ENCODE measurements around the gene CENPK.

The CENPK gene

DNA sequence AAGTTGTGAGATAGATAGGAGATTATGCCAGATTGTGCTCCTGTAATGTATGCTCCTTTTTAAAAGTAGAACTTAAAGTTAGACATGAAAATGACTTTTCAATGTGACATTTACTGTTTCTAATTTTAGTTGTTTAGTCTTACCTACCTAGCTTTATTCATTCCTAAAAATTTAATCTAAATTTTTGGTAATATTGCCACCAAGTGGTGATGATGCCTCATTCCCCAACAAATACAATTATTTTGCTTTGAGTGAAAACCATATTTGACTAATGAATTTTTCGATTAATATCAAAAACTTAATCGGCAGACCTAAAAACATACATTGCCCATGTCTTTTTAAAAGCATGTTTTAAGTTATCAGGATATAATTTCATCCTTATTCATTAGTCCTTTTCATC lies 25.7 kb upstream of the CENPK start:
- Histone ChIP-seq H3K36me3 (ENCODE audit: insufficient read depth, low read length) (peaks cover 75% of the 10 kb centered on the region), H3F3A (ENCODE audit: insufficient read depth, low read length) (no peaks in the 10 kb centered on the region; the same call in 1 of the 2 replicates)

DNA sequence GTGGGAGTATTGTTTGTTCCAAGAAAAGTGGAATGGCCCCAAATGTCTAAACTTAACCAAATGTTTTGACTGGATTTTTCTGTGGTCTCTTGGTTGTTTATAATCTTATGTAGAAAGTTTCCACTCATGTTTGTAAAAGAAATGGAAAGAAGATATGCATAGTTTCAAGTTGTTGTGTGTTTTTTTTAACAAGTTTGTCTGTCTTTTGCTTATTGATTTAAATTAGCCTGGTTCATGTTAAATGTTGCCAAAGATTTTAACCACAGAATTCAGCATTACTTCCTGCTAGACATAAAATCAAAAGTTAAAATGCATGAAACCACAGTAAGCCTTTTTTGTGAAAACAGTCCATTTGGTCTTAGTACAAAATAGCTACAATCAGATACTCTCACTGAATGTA lies 14.2 kb upstream of the CENPK start:
- H3K36me3 ChIP-seq (ENCODE audit: insufficient read depth, low read length), result peaks cover 68% of the 10 kb centered on the region
- H3K4me2 ChIP-seq (ENCODE audit: low read length), result no peak overlapping the region
- H3K27ac ChIP-seq (ENCODE audit: low read depth, low read length, poor library complexity, severe bottlenecking), result no peak overlapping the region
- no peaks in the 10 kb centered on the region for H3F3A ChIP-seq (ENCODE audit: insufficient read depth, low read length)
- H2AFZ ChIP-seq (ENCODE audit: low read length), result no peak overlapping the region
- H3K9me3 ChIP-seq (ENCODE audit: low read length), result no peaks in the 10 kb centered on the region
- H3K79me2 ChIP-seq (ENCODE audit: insufficient read depth, low read length), result no peaks in the 10 kb centered on the region
- no peak overlapping the region for H3K4me3 ChIP-seq (ENCODE audit: low read depth, low read length, poor library complexity, severe bottlenecking)
- H4K20me1 ChIP-seq (ENCODE audit: insufficient read depth, low read length), result no peaks in the 10 kb centered on the region
- no peak overlapping the region for H3K9ac ChIP-seq (ENCODE audit: low read length)
- no peak for TF ChIP-seq EZH2 (IDR thresholded peaks at IDR 0.05; ENCODE audit: borderline replicate concordance, low read length)
- no peaks in the 10 kb centered on the region for H3K4me1 ChIP-seq (ENCODE audit: insufficient read depth, low read length, severe bottlenecking)
- no peaks in the 10 kb centered on the region for H3K27me3 ChIP-seq (ENCODE audit: insufficient read depth, low read length)
- no peaks in the 10 kb centered on the region for H3K9me2 ChIP-seq (ENCODE audit: low read depth, low read length)

More for the DNA sequence above, 25.7 kb upstream of the CENPK start:
- Histone ChIP-seq H3K79me2 (ENCODE audit: insufficient read depth, low read length) (no peaks in the 10 kb centered on the region), H2AFZ (ENCODE audit: low read length) (no peak overlapping the region), H3K9me2 (ENCODE audit: low read depth, low read length) (no peaks in the 10 kb centered on the region), H3K27ac (ENCODE audit: low read depth, low read length, poor library complexity, severe bottlenecking) (no peak overlapping the region), H3K9ac (ENCODE audit: low read length) (no peak overlapping the region), H3K4me3 (ENCODE audit: low read depth, low read length, poor library complexity, severe bottlenecking) (no peak overlapping the region), H4K20me1 (ENCODE audit: insufficient read depth, low read length) (no peaks in the 10 kb centered on the region), H3K27me3 (ENCODE audit: insufficient read depth, low read length) (no peaks in the 10 kb centered on the region), H3K4me1 (ENCODE audit: insufficient read depth, low read length, severe bottlenecking) (no peaks in the 10 kb centered on the region), H3K9me3 (ENCODE audit: low read length) (no peaks in the 10 kb centered on the region), H3K4me2 (ENCODE audit: low read length) (no peak overlapping the region)
- TF ChIP-seq CTCF (IDR thresholded peaks at IDR 0.05; ENCODE audit: low read length), result no peak
- no peak for TF ChIP-seq EZH2 (IDR thresholded peaks at IDR 0.05; ENCODE audit: borderline replicate concordance, low read length)

DNA sequence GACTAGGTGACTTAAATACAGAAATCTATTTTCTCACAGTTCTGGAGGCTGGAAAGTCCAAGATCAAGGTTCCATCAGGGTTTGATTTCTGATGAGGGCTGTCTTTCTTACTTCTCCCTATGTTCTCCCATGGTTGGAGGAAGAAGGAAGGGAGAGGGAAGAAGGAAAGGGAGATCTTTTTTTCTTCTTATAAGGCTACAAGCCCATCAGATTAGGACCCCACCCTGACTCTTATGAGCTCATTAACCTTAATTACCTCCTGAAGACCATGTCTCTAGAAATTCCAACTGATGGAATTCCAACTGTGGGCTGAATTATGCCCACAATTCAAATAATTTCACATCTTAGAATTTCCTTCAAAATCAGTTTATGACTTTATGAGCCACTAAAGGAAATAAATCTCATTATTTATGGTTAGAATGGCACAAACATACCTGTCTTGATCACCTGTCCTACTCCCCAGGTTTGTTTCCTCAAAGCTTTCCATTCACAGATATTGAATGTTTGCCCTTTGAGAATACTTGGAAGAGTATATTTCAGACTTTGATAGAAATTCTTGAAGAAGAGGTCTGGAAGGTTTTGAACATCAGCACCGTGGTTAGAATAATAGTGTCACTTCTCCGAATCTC lies 7.7 kb upstream of the CENPK start:
- H3K36me3 ChIP-seq (ENCODE audit: insufficient read depth, low read length), result peaks cover 64% of the 10 kb centered on the region
- no peaks in the 10 kb centered on the region for H3K4me1 ChIP-seq (ENCODE audit: insufficient read depth, low read length, severe bottlenecking)
- no peak overlapping the region for H3K9ac ChIP-seq (ENCODE audit: low read length)
- TF ChIP-seq CTCF (IDR thresholded peaks at IDR 0.05; ENCODE audit: low read length) (no peak), EZH2 (IDR thresholded peaks at IDR 0.05; ENCODE audit: borderline replicate concordance, low read length) (no peak)
- no peaks in the 10 kb centered on the region for H3K9me2 ChIP-seq (ENCODE audit: low read depth, low read length)
- H3K9me3 ChIP-seq (ENCODE audit: low read length), result no peaks in the 10 kb centered on the region
- H3K79me2 ChIP-seq (ENCODE audit: insufficient read depth, low read length), result no peaks in the 10 kb centered on the region
- no peak overlapping the region for H3K4me2 ChIP-seq (ENCODE audit: low read length)
- no peaks in the 10 kb centered on the region for H4K20me1 ChIP-seq (ENCODE audit: insufficient read depth, low read length)
- H3K27me3 ChIP-seq (ENCODE audit: insufficient read depth, low read length), result no peaks in the 10 kb centered on the region
- H3K27ac ChIP-seq (ENCODE audit: low read depth, low read length, poor library complexity, severe bottlenecking), result no peak overlapping the region
- no peak overlapping the region for H2AFZ ChIP-seq (ENCODE audit: low read length)
- H3F3A ChIP-seq (ENCODE audit: insufficient read depth, low read length), result no peaks in the 10 kb centered on the region
- no peak overlapping the region for H3K4me3 ChIP-seq (ENCODE audit: low read depth, low read length, poor library complexity, severe bottlenecking)

GRCh38 chr5:65566505-65566904 lies 3.5 kb upstream of the CENPK start:
- Histone ChIP-seq H3K9me2 (ENCODE audit: low read depth, low read length) (no peaks in the 10 kb centered on the region), H3K27me3 (ENCODE audit: insufficient read depth, low read length) (no peaks in the 10 kb centered on the region), H3K79me2 (ENCODE audit: insufficient read depth, low read length) (peaks cover 32% of the 10 kb centered on the region), H4K20me1 (ENCODE audit: insufficient read depth, low read length) (no peaks in the 10 kb centered on the region), H3K9ac (ENCODE audit: low read length) (no peak overlapping the region), H3K9me3 (ENCODE audit: low read length) (no peaks in the 10 kb centered on the region), H3K4me3 (ENCODE audit: low read depth, low read length, poor library complexity, severe bottlenecking) (no peak overlapping the region), H3K4me1 (ENCODE audit: insufficient read depth, low read length, severe bottlenecking) (peaks cover 29% of the 10 kb centered on the region), H3F3A (ENCODE audit: insufficient read depth, low read length) (no peaks in the 10 kb centered on the region), H2AFZ (ENCODE audit: low read length) (no peak overlapping the region), H3K36me3 (ENCODE audit: insufficient read depth, low read length) (peaks cover 42% of the 10 kb centered on the region), H3K4me2 (ENCODE audit: low read length) (no peak overlapping the region), H3K27ac (ENCODE audit: low read depth, low read length, poor library complexity, severe bottlenecking) (no peak overlapping the region)
- TF ChIP-seq EZH2 (IDR thresholded peaks at IDR 0.05; ENCODE audit: borderline replicate concordance, low read length), result no peak
- no peak for TF ChIP-seq CTCF (IDR thresholded peaks at IDR 0.05; ENCODE audit: low read length)
